ENCODE measurements around the gene TERT. TPM values are rescaled to one million over a fixed set of nuclear protein-coding genes. Genes with fewer than 3 reads are reported as not detected.
A peak's percentile ranks its signal among the peaks of the same experiment; 100 is the strongest.

TERT gene
- polyA plus RNA-seq, 1 donor from 2014 or later, result not detected

- no peak overlapping the region for H2AFZ ChIP-seq (ENCODE audit: low read depth, low read length)
These were observed 48.0 kb downstream of the TERT start for GRCh38 chr5:1246711-1247431.

GRCh38 chr5:1245905-1246576 is 48.8 kb downstream of the TERT start:
- Histone ChIP-seq H3K36me3 (ENCODE audit: insufficient read depth, low read length) (no peaks in the 10 kb centered on the region), H3K4me3 (ENCODE audit: low read length) (no peak overlapping the region), H3K4me2 (ENCODE audit: low read length) (no peak overlapping the region), H4K20me1 (ENCODE audit: insufficient read depth) (no peaks in the 10 kb centered on the region), H3F3A (ENCODE audit: insufficient read depth, low read length, poor library complexity, severe bottlenecking) (no peaks in the 10 kb centered on the region), H3K27me3 (ENCODE audit: insufficient read depth, low read depth, low read length) (peaks cover 5% of the 10 kb centered on the region), H3K79me2 (replicated peaks; ENCODE audit: insufficient read depth, low read length) (no peaks in the 10 kb centered on the region), H3K9me2 (ENCODE audit: insufficient read depth, low read length) (no peaks in the 10 kb centered on the region), H2AFZ (ENCODE audit: low read depth, low read length) (no peak overlapping the region), H3K9ac (ENCODE audit: low read length) (no peak overlapping the region), H3K9me3 (ENCODE audit: low read length) (no peaks in the 10 kb centered on the region), H3K27ac (ENCODE audit: low read length) (no peak overlapping the region)
- no peak for TF ChIP-seq EZH2 (IDR thresholded peaks at IDR 0.05; ENCODE audit: borderline replicate concordance, insufficient read depth, low read length, poor library complexity, severe bottlenecking)
- TF ChIP-seq RAD21 (conservative IDR thresholded peaks at IDR 0.05), result no peak
- TF ChIP-seq SMC3 (conservative IDR thresholded peaks at IDR 0.05; ENCODE audit: poor library complexity), result no peak
- no peak for TF ChIP-seq CTCF (IDR thresholded peaks at IDR 0.05; ENCODE audit: poor library complexity, severe bottlenecking)
- no peak for TF ChIP-seq POLR2AphosphoS5 (IDR thresholded peaks at IDR 0.05)

More at GRCh38 chr5:1246711-1247431, 48.0 kb downstream of the TERT start:
- Histone ChIP-seq H3K4me3 (ENCODE audit: low read length) (no peak overlapping the region), H3K4me2 (ENCODE audit: low read length) (no peak overlapping the region), H3K9ac (ENCODE audit: low read length) (no peak overlapping the region), H3K36me3 (ENCODE audit: insufficient read depth, low read length) (no peaks in the 10 kb centered on the region), H3K27me3 (ENCODE audit: insufficient read depth, low read depth, low read length) (peaks cover 5% of the 10 kb centered on the region), H4K20me1 (ENCODE audit: insufficient read depth) (no peaks in the 10 kb centered on the region), H3F3A (ENCODE audit: insufficient read depth, low read length, poor library complexity, severe bottlenecking) (no peaks in the 10 kb centered on the region), H3K79me2 (replicated peaks; ENCODE audit: insufficient read depth, low read length) (no peaks in the 10 kb centered on the region), H3K27ac (ENCODE audit: low read length) (no peak overlapping the region), H3K9me3 (ENCODE audit: low read length) (no peaks in the 10 kb centered on the region), H3K9me2 (ENCODE audit: insufficient read depth, low read length) (no peaks in the 10 kb centered on the region)
- TF ChIP-seq REST (IDR thresholded peaks at IDR 0.05; ENCODE audit: borderline replicate concordance) (peak; percentile 58), CTCF (IDR thresholded peaks at IDR 0.05; ENCODE audit: poor library complexity, severe bottlenecking) (no peak)

Data from neural cell (in vitro differentiated cells).